Endodermal cell (in vitro differentiated cells): ENCODE measurements around the gene STX19. TPM values are rescaled to one million over a fixed set of nuclear protein-coding genes. Genes with fewer than 3 reads are reported as not detected.

Experiments used
- DNase-seq: peaks from one replicate; pipeline ENCODE4 v3.0.0-alpha.2; 2017
- H3K27ac ChIP-seq: 2 replicates; pipeline ENCODE4 v1.5.1; 2013; ENCODE audit warnings: mild to moderate bottlenecking, low read depth, low read length, moderate library complexity
- H3K27me3 ChIP-seq: 2 replicates; pipeline ENCODE4 v1.6.1; 2013; ENCODE audit warnings: mild to moderate bottlenecking, low read length, moderate library complexity; ENCODE audit not compliant: insufficient read depth, control insufficient read depth, poor library complexity, severe bottlenecking
- H3K36me3 ChIP-seq: 2 replicates; pipeline ENCODE4 v1.7.0; 2013; ENCODE audit warnings: mild to moderate bottlenecking, low read length, moderate library complexity; ENCODE audit not compliant: control insufficient read depth, insufficient read depth
- H3K4me1 ChIP-seq: one replicate; pipeline ENCODE4 v1.7.0; 2013; ENCODE audit warnings: low read length; ENCODE audit not compliant: control insufficient read depth, insufficient read depth
- H3K4me3 ChIP-seq: 2 replicates; pipeline ENCODE4 v1.5.1; 2013; ENCODE audit warnings: mild to moderate bottlenecking, low read length, moderate library complexity
- H3K9ac ChIP-seq: 2 replicates; pipeline ENCODE4 v1.6.1; 2013; ENCODE audit warnings: mild to moderate bottlenecking, low read length, moderate library complexity; ENCODE audit not compliant: poor library complexity, severe bottlenecking; ENCODE audit errors: extremely low read depth
- H3K9me3 ChIP-seq: 2 replicates; pipeline ENCODE4 v1.6.1; 2013; ENCODE audit warnings: mild to moderate bottlenecking, low read length, moderate library complexity; ENCODE audit not compliant: control insufficient read depth
- H3K27ac Mint-ChIP-seq: 2 replicates; pipeline ENCODE4 v1.8.0; 2020; ENCODE audit warnings: mixed read lengths
- H3K27me3 Mint-ChIP-seq: 2 replicates; pipeline ENCODE4 v1.8.0; 2021; ENCODE audit warnings: mild to moderate bottlenecking, mixed read lengths; ENCODE audit not compliant: insufficient read depth
- H3K36me3 Mint-ChIP-seq: 2 replicates; pipeline ENCODE4 v1.8.0; 2020; ENCODE audit warnings: low read depth, mixed read lengths
- H3K4me1 Mint-ChIP-seq: 2 replicates; pipeline ENCODE4 v1.8.0; 2020; ENCODE audit warnings: mixed read lengths
- H3K4me3 Mint-ChIP-seq: 2 replicates; pipeline ENCODE4 v1.8.0; 2020; ENCODE audit warnings: mild to moderate bottlenecking, moderate library complexity, mixed read lengths
- H3K9me3 Mint-ChIP-seq: 2 replicates; pipeline ENCODE4 v1.8.0; 2020; ENCODE audit warnings: mild to moderate bottlenecking, mixed read lengths
- WGBS, 2 experiments: methylation state at CpG; one replicate each; pipeline versions ENCODE4 v1.1.5 to v1.1.7; 2013; ENCODE audit warnings: missing lambda C conversion rate in 2 of 2, mixed read lengths in 1 of 2; ENCODE audit not compliant: insufficient coverage in 1 of 2, insufficient read length in 1 of 2; 5-methylcytosine and 5-hydroxymethylcytosine counted together
- total RNA-seq, 2 donors: library from RNA; stranded (reverse); fragmentation: NEBNext Ultra II Directional in 1 of 2; extraction: Animal tissue kit (Norgen Biotek cat#: 25700) in 1 of 2; gene quantifications; 2 replicates in 1 of 2; 3 replicates in 1 of 2; pipeline ENCODE4 v1.2.1, GENCODE V29; 2021
- TF ChIP-seq, protein P1 (sequence below): fragments of 200-600 bp; sonication (generic); conservative IDR thresholded peaks from 2 replicates; pipeline ENCODE4 v1.5.0; 2021; ENCODE audit warnings: antibody characterized with exemption, mild to moderate bottlenecking

Gene STX19
- total RNA-seq, 2 donors from 2014 or later: not detected

DNA sequence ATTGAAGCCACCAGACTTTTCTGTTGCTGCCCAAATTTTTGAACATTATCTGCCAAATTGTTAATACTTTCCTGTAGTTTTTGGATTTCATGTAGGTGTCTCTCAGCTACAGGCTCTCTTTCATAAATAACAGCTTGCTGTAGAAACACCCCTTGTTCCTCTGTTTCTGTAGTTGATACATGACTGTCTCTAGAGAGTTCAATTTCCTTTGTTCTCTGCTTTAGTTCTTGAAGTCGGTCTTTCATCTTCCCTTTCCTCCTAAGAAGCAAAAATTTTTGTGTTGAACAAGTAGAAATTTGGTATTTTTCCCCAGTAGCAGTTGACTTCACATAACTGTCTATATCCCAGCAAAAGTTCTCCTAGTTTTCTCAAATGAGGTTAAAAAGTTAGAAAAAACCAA is 13.4 kb downstream of the STX19 start:
- Histone ChIP-seq H3K4me1 (no peaks in the 10 kb centered on the region), H3K27ac (no peak overlapping the region), H3K9me3 (no peaks in the 10 kb centered on the region), H3K27me3 (no peaks in the 10 kb centered on the region), H3K4me3 (no peak overlapping the region), H3K9ac (no peak overlapping the region), H3K36me3 (no peaks in the 10 kb centered on the region)
- H3K4me3 Mint-ChIP-seq: no peak overlapping the region
- TF ChIP-seq, protein P1, sequence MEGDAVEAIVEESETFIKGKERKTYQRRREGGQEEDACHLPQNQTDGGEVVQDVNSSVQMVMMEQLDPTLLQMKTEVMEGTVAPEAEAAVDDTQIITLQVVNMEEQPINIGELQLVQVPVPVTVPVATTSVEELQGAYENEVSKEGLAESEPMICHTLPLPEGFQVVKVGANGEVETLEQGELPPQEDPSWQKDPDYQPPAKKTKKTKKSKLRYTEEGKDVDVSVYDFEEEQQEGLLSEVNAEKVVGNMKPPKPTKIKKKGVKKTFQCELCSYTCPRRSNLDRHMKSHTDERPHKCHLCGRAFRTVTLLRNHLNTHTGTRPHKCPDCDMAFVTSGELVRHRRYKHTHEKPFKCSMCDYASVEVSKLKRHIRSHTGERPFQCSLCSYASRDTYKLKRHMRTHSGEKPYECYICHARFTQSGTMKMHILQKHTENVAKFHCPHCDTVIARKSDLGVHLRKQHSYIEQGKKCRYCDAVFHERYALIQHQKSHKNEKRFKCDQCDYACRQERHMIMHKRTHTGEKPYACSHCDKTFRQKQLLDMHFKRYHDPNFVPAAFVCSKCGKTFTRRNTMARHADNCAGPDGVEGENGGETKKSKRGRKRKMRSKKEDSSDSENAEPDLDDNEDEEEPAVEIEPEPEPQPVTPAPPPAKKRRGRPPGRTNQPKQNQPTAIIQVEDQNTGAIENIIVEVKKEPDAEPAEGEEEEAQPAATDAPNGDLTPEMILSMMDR: no peak
- DNase-seq: no peak
- H3K27me3 Mint-ChIP-seq: no peaks in the 10 kb centered on the region
- H3K36me3 Mint-ChIP-seq: peaks cover 8% of the 10 kb centered on the region
- no peaks in the 10 kb centered on the region for H3K9me3 Mint-ChIP-seq
- H3K27ac Mint-ChIP-seq: no peak overlapping the region
- 71 to 100% methylated on average over 1 of the region's 1 CpG for WGBS, 2 experiments
- no peaks in the 10 kb centered on the region for H3K4me1 Mint-ChIP-seq

DNA sequence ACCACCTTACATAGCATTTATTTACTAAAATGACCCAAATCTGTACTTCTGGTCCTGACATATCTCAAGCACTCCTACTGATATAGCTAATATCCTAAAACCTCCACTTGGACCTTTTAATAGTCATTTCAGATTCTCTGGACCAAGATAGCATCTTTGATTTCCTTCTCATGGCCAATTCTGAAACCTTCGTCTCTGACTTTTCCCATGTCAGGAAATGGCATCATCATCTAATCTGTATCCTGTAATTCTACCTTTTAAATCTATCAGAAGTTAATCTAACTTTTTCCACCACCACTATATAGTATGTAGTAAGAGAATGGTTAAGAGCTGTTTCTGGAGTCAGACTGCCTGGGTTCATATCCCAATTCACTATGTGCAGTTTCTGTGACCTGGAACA is 16.2 kb downstream of the STX19 start:
- no peak for DNase-seq
- Mint-ChIP-seq H3K9me3 (no peaks in the 10 kb centered on the region), H3K4me1 (no peaks in the 10 kb centered on the region), H3K27ac (no peak overlapping the region), H3K36me3 (peaks cover 12% of the 10 kb centered on the region), H3K27me3 (no peaks in the 10 kb centered on the region), H3K4me3 (no peak overlapping the region)
- Histone ChIP-seq H3K27ac (no peak overlapping the region), H3K9me3 (peaks cover 6% of the 10 kb centered on the region), H3K27me3 (no peaks in the 10 kb centered on the region), H3K4me3 (no peak overlapping the region), H3K4me1 (no peaks in the 10 kb centered on the region), H3K9ac (no peak overlapping the region), H3K36me3 (peaks cover 5% of the 10 kb centered on the region)
- 90% methylated on average over 1 of the region's 1 CpG; no CpG with 5 or more reads in 1 of the 2 experiments for WGBS, 2 experiments
- TF ChIP-seq, protein P1: no peak

DNA sequence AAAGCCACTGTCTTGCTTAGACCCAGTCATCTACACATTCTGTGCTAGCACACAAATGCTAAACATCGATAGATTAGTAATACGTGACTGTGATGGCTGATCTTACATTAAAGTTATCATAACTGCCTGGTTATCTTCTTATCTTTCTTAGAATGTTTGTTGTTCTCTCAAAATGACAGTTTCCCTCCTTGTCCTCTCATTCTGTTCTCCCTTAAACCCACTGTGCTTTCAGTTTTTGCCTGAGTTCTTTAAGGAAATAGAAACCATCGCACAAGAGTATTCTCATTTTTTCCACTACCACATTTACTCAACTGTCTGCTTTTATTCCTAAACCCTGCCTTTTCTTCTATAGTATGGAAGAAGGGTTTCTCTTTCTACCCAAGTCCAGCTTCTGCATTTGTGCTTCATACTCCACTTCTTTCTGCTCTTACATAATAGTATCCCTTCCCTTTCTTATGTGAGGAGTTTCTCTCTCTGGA is 17.1 kb downstream of the STX19 start:
- H3K27ac Mint-ChIP-seq: no peak overlapping the region
- no peaks in the 10 kb centered on the region for H3K9me3 Mint-ChIP-seq
- no peaks in the 10 kb centered on the region for H3K27me3 ChIP-seq
- H3K4me3 ChIP-seq: no peak overlapping the region
- H3K27me3 Mint-ChIP-seq: no peaks in the 10 kb centered on the region
- H3K9me3 ChIP-seq: peaks cover 10% of the 10 kb centered on the region
- H3K4me1 ChIP-seq: no peaks in the 10 kb centered on the region
- TF ChIP-seq, protein P1: no peak
- no peaks in the 10 kb centered on the region for H3K4me1 Mint-ChIP-seq
- WGBS, 2 experiments: 98 to 100% methylated on average over 2 to 3 of the region's 3 CpGs
- no peak overlapping the region for H3K27ac ChIP-seq
- peaks cover 8% of the 10 kb centered on the region for H3K36me3 ChIP-seq
- peaks cover 20% of the 10 kb centered on the region for H3K36me3 Mint-ChIP-seq
- DNase-seq: no peak
- H3K9ac ChIP-seq: no peak overlapping the region
- no peak overlapping the region for H3K4me3 Mint-ChIP-seq
